HEK293T (cell line): ENCODE results near the gene ARFIP2.

Experiments
- BHLHE40 ChIP-seq: fragments of 450-650 bp; IDR thresholded peaks from 2 replicates; pipeline ENCODE4 v1.6.1; 2016; ENCODE audit warnings: mild to moderate bottlenecking, moderate library complexity, borderline replicate concordance
- CTBP1 ChIP-seq: fragments of 450-650 bp; IDR thresholded peaks from 2 replicates; pipeline ENCODE4 v1.6.1; 2016; ENCODE audit warnings: borderline replicate concordance
- ELF4 ChIP-seq: fragments of 450-650 bp; IDR thresholded peaks from 2 replicates; pipeline ENCODE4 v1.6.1; 2017; ENCODE audit warnings: antibody characterized with exemption
- FOXA1 ChIP-seq: fragments of 450-650 bp; IDR thresholded peaks from 2 replicates; pipeline ENCODE4 v1.6.1; 2016; ENCODE audit warnings: mild to moderate bottlenecking
- FOXK2 ChIP-seq: fragments of 450-650 bp; IDR thresholded peaks from 2 replicates; pipeline ENCODE4 v1.6.1; 2016; ENCODE audit warnings: mild to moderate bottlenecking
- FOXM1 ChIP-seq: fragments of 450-650 bp; IDR thresholded peaks from 2 replicates; pipeline ENCODE4 v1.6.1; 2017; ENCODE audit warnings: mild to moderate bottlenecking, borderline replicate concordance
- HDGF ChIP-seq: fragments of 450-650 bp; IDR thresholded peaks from 2 replicates; pipeline ENCODE4 v1.6.1; 2017; ENCODE audit warnings: antibody characterized with exemption, borderline replicate concordance
- L3MBTL2 ChIP-seq: fragments of 450-650 bp; conservative IDR thresholded peaks from 2 replicates; pipeline ENCODE4 v1.6.1; 2016; ENCODE audit warnings: mild to moderate bottlenecking
- LEF1 ChIP-seq: fragments of 450-650 bp; IDR thresholded peaks from 2 replicates; pipeline ENCODE4 v1.6.1; 2017; ENCODE audit warnings: mild to moderate bottlenecking, borderline replicate concordance
- NFRKB ChIP-seq: fragments of 450-650 bp; IDR thresholded peaks from 2 replicates; pipeline ENCODE4 v1.6.1; 2016; ENCODE audit warnings: mild to moderate bottlenecking, moderate library complexity
- SP1 ChIP-seq: fragments of 450-650 bp; IDR thresholded peaks from 2 replicates; pipeline ENCODE4 v1.6.1; 2017
- SUZ12 ChIP-seq: fragments of 450-650 bp; IDR thresholded peaks from 2 replicates; pipeline ENCODE4 v1.6.1; 2016; ENCODE audit warnings: mild to moderate bottlenecking
- TARDBP ChIP-seq: fragments of 450-650 bp; IDR thresholded peaks from 2 replicates; pipeline ENCODE4 v1.6.1; 2016
- ZNF384 ChIP-seq: fragments of 450-650 bp; IDR thresholded peaks from 2 replicates; pipeline ENCODE4 v1.6.1; 2016

- TF ChIP-seq BHLHE40 = no peak
- no peak for TF ChIP-seq L3MBTL2
- TF ChIP-seq HDGF = no peak
- TF ChIP-seq ELF4 = no peak
- TF ChIP-seq TARDBP = no peak
- TF ChIP-seq SUZ12 = no peak
- TF ChIP-seq LEF1 = no peak
- no peak for TF ChIP-seq SP1
- no peak for TF ChIP-seq FOXM1
- TF ChIP-seq ZNF384 = no peak
- no peak for TF ChIP-seq FOXK2
- no peak for TF ChIP-seq CTBP1
- TF ChIP-seq NFRKB = no peak
- no peak for TF ChIP-seq FOXA1
Observed at GRCh38 chr11:6427516-6427915, 53.6 kb downstream of the ARFIP2 start.
